Measurements from ENCODE around the gene TRAF2.
"Not testable (repeated sequence)": the region's sequence is repeated elsewhere in the genome, so short reads cannot be mapped to it uniquely, and the experiment has no call there.

The TRAF2 gene

DNA sequence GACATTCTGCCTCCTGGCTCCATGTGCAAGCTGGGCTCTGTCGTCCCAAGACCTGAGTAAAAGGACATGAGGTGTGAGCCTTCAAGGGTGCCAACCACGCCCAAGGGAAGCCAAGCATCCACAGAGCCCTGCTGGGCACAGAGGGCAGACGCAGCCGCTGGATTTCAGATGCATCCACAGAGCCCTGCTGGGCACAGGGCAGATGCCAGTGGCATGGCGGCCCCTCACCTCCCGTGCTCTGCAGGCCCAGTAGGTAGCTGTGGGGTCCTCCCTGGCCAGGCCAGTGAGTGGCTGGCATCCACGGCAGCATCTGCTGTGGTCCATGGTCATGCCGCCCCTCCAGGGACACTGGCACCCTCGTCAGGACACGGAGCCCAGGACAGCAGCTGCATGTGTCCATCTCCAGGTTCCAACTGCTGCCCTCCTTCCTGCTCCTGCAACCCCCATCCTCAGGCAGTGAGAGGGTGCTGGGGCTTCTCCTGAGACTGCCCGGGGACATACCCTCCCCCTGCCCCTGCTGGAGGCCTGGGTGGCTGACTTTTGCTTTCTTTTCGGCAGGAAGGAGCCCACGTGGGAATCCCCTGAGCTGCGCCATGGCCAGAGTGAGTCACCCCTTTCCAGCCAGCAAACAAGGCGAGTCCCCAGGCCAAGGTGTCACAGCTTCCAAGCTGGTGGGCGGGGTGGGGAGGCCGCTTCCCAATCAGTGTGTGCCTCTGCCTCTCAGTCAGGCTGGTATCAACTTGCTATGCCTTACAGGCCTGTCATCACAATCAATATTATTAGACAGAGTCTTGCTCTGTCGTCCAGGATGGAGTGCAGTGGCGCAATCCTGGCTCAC lies 4.0 kb upstream of the TRAF2 start:
- DNase-seq (ENCODE audit: low read depth) = peak; percentile 85

- DNase-seq (ENCODE audit: low read depth) = not testable (repeated sequence)
Observed at GRCh38 chr9:136882947-136883283, 3.4 kb upstream of the TRAF2 start.

GRCh38 chr9:136883670-136884069 lies 2.6 kb upstream of the TRAF2 start:
- DNase-seq (ENCODE audit: low read depth) = not testable (repeated sequence)

DNA sequence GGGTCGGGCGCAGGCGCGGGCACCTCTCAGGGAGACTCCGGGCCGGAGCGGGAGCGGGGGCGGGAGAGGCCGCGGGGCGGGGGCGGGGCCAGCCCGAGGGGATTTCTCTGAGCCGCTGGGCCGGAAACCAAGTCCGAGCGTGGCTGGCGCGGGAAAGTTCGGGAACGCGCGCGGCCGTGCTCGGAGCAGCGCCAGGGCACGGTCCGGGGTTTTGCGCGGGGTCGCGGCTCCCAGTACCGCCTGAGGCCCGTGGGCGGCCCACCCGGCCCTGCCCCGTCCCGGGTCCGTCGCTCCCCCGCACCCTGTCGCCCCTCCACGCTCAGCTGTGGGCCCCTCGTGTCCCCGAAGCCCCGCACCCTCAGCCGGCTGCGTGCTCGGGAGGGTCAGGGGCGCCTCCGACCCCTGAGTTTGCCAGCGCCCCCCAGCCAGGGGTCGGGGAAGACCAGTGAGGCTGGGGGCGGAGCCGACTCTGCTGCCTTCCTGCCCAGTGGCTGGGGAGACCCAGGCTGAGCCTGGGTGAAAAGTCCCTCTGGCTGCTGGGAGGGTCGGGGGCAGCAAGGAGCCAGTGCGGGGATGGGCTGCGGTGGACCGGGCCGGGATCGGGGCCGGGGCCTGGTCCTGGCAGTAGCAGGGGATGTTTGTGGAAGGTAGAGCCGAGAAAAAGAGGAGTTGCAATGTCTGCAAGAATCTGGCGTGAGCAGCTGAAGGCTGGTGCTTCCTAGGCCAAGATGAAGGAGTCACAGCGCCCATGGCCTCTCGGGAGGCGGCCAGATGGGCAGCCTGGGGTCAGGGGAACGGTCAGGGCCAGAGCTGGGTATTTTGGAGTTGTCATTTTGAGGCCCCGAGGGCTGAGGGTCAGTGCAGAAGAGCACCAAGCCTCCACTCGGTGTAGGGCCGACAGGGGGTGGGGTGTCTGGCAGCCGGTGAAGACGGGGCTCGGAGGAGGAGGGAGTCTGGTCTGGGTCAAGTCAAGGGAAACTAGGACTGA lies 588 bp downstream of the TRAF2 start:
- DNase-seq (ENCODE audit: low read depth) = no peak

DNA sequence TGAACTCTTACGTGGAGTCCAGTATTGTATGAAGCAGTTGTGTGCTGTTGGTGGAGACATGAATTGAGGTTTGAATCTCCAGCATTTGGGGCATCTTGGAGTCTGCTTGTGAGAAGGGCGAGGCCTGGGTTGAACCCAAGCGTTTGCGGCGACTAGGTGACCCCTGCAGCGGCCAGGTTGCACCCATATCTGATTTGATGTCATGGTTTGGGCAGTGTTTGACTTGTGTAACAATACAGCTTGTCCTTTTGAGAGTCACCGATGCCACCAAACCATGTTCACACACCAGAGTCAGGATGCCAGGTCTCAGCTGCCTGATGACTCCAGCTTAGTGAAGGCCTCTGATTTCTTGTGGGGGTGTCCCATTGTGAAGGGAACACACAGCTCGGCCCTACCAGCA lies 2.1 kb downstream of the TRAF2 start:
- DNase-seq (ENCODE audit: low read depth) = no peak

DNA sequence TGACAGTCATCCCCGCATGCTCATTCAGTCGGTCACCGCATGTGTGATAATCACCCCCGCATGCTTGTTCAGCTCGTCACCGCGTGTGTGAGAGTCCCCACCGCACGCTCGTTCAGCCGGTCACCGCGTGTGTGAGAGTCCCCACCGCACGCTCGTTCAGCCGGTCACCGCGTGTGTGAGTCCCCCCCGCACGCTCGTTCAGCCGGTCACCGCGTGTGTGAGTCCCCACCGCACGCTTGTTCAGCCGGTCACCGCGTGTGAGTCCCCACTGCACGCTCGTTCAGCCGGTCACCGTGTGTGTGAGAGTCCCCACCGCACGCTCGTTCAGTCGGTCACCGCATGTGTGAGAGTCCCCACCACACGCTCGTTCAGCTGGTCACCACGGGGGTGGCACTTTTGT lies 3.5 kb downstream of the TRAF2 start:
- no peak for DNase-seq (ENCODE audit: low read depth)

DNA sequence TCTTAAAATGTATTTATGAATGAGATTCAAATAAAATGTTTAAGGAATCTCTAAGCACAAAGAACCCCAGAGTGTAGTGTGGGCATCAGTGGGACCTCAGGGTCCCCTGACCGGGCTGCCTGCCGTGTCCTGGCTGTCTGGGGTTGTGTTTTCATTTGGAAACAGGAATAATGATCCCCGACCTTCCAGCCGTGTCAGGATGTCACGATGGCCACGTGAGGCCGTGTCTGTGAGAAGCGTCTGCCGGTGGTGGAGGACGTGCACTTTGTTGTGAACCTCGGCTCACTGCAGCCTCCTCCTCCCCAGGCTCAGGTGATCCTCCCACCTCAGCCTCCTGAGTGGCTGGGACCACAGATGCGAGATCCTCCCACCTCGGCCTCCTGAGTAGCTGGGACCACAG lies 4.3 kb downstream of the TRAF2 start:
- no peak for DNase-seq (ENCODE audit: low read depth)

DNA sequence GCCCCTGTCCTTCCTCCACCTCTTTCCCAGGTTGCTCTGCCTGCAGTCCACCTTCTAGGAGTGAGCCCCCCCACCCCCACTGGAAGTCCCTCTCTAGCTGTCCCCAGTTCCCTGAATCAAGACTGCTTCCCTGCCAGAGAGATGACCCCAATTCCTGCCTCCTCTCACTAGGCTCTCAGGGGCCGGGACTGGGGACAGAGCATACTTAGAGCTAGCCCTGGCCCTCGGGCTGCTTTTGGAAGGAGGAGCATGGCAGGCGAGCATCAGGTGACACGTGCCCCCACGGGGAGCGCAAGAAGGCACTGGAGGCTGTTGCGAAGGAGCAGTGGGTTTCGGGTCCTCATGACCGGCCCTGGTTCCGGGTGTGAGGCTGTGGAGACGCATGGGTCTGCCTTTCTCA lies 9.7 kb downstream of the TRAF2 start:
- no peak for DNase-seq (ENCODE audit: low read depth)

DNA sequence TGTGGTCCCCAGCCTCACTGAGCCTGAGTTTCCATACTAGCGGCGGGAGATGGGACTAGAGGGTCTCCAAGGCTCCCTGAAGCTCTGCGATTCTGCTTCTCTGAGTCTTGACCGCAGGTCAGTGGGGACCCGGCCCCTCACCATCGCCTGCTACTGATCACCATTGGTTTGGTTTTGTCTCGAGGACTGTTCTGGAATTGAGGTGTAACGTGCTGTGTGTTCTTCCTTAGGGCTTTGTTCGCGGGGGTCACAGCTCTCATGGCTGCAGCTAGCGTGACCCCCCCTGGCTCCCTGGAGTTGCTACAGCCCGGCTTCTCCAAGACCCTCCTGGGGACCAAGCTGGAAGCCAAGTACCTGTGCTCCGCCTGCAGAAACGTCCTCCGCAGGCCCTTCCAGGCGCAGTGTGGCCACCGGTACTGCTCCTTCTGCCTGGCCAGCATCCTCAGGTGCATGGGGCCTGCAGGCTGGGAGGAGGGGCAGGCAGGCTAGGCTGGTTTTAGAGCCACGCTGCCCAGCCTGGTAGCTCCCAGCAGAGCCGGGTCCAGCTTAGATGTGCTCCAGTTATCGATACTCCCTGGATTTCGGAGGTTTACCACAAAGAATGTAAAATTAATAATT lies 12.3 kb downstream of the TRAF2 start:
- DNase-seq (ENCODE audit: low read depth) = no peak

GRCh38 chr9:136899196-136899595 lies 12.9 kb downstream of the TRAF2 start:
- DNase-seq (ENCODE audit: low read depth) = no peak

DNA sequence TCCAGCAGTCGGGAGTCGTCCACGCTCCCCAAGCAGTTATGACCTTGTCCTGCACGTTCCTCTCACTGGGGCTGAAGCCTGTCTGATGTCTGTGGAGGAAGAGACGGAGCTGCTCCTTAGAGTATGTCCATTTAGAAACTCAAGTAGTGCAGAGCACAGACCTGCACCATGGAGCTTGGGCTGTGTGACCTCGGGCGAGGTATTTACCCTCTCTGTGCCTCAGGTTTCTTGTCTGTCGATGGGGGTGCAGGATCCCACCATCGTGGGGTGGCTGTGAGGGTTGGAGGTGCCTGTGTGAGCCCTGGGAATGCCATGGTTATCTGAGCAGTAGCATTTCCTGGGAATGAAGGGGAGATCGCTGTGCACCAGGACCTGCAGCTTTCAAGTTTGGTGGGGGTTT lies 14.2 kb downstream of the TRAF2 start:
- DNase-seq (ENCODE audit: low read depth) = no peak

DNA sequence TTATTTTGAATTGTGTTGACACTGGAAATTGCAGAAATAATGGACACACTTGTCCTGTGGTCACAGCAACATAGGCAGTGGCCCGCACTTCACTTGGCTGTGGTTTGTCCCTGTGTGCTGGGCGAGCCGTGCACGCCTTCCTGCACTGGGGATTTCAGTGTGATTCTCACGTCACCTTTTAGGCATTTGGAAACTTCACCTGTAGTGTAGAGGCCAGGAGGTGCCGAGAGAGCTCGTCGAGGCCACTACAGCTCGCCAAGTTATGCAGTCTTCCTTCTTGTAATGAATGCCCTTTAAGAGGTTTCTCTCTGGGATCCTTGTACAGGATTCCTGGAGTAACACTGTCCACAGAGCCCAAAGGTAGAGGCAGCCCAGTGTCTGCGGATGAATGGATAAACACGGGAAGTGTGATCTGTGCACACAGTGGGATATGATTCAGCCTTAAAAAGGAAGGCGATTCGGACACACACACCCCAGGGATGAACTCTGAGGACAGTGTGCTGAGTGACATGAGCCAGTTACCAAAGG lies 14.7 kb downstream of the TRAF2 start:
- DNase-seq (ENCODE audit: low read depth) = no peak

DNA sequence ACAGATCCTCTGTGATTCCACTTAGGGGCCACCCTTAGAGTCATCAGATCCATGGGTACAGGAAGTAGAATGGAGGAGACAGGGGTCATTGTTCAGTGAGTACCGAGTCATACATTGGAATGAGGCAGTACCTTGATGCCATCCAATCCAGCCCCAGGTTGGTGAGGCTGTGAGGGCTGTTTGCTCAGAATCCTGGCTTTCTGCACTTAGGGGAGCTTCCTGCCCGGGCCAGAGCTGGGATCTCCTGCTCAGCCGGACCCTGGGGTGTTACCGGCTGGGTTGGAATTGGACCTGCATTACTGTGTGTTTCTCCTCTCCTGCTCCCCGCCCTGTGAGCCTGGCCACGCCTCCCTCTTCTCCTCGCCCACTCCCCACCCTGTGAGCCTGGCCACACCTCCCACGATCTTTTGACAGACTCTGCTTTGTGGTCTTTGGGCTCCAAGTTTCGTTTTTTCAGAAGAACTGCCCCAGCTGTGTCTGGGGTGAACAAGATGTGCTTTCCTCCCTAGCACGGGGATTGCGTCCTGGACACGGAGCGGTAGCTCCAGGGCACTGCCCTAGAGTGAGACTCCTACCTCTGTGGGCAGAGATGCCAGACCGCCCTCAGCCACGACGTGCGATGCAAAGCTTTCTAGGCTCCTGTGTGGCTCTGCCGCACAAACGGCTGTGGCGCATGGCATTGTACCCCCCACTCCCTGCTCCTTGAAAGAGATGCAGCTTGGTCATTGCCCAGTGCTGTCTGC lies 15.4 kb downstream of the TRAF2 start:
- DNase-seq (ENCODE audit: low read depth) = peak; percentile 66

- DNase-seq (ENCODE audit: low read depth) = peak; percentile 72
Observed at GRCh38 chr9:136902259-136902821, 16.0 kb downstream of the TRAF2 start.

- DNase-seq (ENCODE audit: low read depth) = no peak
Observed at GRCh38 chr9:136903041-136903554, 16.8 kb downstream of the TRAF2 start.

DNA sequence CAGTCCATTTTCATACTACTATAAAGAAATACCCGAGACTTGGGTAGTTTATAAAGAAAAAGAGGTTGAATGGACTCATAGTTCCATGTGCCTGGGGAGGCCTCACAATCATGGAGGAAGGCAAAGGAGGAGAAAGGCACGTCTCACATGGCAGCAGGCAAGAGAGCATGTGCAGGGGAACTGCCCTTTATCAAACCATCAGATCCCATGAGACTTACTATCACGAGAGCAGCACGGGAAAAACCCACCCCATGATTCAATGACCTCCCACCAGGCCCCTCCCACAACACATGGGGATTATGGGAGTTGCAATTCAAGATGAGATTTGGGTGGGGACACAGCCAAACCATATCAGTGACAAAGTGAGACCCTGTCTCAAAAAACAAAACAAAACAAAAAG lies 19.9 kb downstream of the TRAF2 start:
- no peak for DNase-seq (ENCODE audit: low read depth)

DNA sequence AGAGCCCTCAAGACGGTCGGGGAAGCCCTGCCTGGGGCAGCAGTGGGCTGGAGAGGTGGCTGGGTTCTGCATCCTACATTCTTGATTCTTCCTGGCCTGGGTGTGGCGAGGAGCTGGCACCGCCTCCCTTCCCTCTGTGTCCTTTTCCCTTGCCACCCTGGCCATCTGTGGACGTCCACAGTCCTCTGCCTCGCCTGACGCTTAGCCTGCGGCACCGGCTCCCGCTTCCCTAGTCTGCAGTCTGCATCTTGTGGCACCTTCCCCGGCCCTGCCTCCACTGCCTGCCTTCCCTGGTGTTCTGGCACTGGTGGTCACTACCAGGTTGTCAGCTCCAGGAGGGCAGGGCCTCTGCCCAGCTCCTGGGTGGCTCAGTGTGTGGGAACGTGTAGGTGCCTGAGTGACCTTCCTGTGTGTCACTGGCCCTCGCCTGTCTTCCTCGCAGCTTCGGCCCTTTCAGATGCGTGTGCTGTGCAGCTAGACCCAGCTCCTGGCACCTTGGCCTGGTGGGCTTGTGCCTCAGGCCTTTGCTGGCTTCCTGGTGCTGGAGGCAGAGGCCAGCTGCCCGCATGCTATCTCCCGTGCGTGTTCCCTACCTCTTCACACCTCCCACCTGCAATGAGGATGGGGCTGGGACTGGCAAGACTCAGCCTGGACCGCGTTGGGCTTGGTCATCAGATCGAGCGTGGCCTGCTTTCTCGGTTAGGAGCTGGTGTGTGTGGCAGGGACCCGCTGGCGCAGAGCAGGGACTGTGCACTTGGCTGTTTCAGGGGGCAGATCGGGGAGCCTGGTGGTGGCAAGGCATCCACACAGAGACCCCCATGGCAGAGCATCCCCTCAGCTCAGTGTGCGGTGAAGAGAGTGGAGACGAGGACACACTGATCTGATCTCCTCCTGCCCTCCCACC lies 20.9 kb downstream of the TRAF2 start:
- no peak for DNase-seq (ENCODE audit: low read depth)

DNA sequence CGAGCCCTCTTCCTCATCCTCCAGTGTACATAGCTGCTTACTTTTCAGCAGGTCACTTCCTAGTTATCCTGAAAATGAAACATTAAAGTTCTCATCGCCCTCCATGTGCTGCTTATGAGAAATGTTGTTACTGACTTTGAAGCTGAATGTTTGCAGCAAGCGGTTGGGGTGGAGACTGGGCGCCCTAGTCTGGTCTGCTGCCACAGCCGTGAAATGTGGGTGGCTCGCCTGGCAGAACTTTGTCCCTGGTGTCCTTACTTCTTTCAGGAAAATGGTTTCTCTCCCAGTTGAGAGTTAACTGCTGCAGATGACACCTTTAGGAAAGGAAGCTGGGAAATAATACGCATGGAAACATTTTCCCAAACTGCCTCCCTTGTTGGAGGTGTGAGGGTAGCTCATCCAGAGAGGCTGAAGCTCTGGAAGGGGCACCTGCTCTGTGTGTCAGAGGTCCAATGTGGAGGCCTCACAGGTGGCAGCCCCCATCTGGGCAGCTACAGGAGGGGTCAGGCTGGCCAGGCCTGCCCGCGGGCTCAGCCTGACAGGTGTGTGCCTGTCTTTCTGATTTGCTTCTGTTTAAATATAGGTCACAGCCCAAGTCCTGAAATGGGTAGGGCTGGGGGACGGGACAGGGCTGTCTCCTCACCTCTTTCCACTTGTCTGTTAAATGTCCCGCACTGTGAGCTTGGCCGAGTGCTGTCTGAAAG lies 24.0 kb downstream of the TRAF2 start:
- DNase-seq (ENCODE audit: low read depth) = no peak

DNA sequence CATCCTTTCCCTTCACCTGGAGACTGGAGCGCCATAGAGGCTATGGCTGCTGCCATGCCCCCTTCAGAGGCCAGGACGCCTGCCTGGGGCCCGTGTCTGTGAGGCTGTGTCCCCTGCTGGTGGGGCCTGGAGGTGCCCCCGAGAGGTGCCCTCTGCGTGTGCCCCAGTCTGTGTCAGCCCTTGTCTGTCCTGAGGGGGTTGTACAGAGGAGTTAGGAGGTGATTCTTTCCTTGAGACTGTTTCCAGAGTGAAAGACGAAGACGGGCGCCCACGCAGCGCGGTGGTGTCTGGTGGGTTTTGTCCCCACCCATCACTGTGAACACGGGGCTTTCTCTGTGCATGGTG lies 24.6 kb downstream of the TRAF2 start:
- DNase-seq (ENCODE audit: low read depth) = no peak
